ENCODE measurements around the gene EIF4H.
"Not testable (repeated sequence)": the region's sequence is repeated elsewhere in the genome, so short reads cannot be mapped to it uniquely, and the experiment has no call there.

The EIF4H gene

GRCh38 chr7:74202841-74203556, 28.8 kb downstream of the EIF4H start:
- DNase-seq = no peak

- DNase-seq = no peak
Measured at GRCh38 chr7:74203956-74204618, 29.9 kb downstream of the EIF4H start.

- DNase-seq = not testable (repeated sequence)
Measured at GRCh38 chr7:74206052-74206451, 31.9 kb downstream of the EIF4H start.

- DNase-seq = peak; percentile 12
Measured at GRCh38 chr7:74206589-74207120, 32.5 kb downstream of the EIF4H start.

- no peak for DNase-seq
Measured at GRCh38 chr7:74207586-74207985, 33.4 kb downstream of the EIF4H start.

- DNase-seq = not testable (repeated sequence)
Measured at GRCh38 chr7:74208241-74208640, 34.1 kb downstream of the EIF4H start.

GRCh38 chr7:74212661-74213060, 38.5 kb downstream of the EIF4H start:
- no peak for DNase-seq

- no peak for DNase-seq
Measured at GRCh38 chr7:74214816-74215630, 40.9 kb downstream of the EIF4H start.

GRCh38 chr7:74215921-74216320, 41.8 kb downstream of the EIF4H start:
- DNase-seq = no peak

- DNase-seq = no peak
Measured at GRCh38 chr7:74216361-74216761, 42.2 kb downstream of the EIF4H start.

- DNase-seq = no peak
Measured at GRCh38 chr7:74217455-74218342, 43.5 kb downstream of the EIF4H start.

GRCh38 chr7:74218343-74218698, 44.2 kb downstream of the EIF4H start:
- no peak for DNase-seq

GRCh38 chr7:74219416-74219815, 45.3 kb downstream of the EIF4H start:
- no peak for DNase-seq

GRCh38 chr7:74220229-74220628, 46.1 kb downstream of the EIF4H start:
- no peak for DNase-seq

- DNase-seq = no peak
Measured at GRCh38 chr7:74221713-74222112, 47.6 kb downstream of the EIF4H start.

GRCh38 chr7:74222851-74223710, 48.9 kb downstream of the EIF4H start:
- no peak for DNase-seq

- no peak for DNase-seq
Measured at GRCh38 chr7:74223711-74224510, 49.8 kb downstream of the EIF4H start.

GRCh38 chr7:74224511-74224832, 50.3 kb downstream of the EIF4H start:
- DNase-seq = no peak

GRCh38 chr7:74224907-74225306, 50.8 kb downstream of the EIF4H start:
- not testable (repeated sequence) for DNase-seq

- DNase-seq = no peak
Measured at GRCh38 chr7:74225400-74225799, 51.2 kb downstream of the EIF4H start.

GRCh38 chr7:74226633-74227032, 52.5 kb downstream of the EIF4H start:
- no peak for DNase-seq

Data from NCI-H1417 treated with DMSO at 0.1 percent for 48 hours (cell line).